Measurements from ENCODE around the gene HTT-AS.
"Not testable (repeated sequence)": the region's sequence is repeated elsewhere in the genome, so short reads cannot be mapped to it uniquely, and the experiment has no call there.

HTT-AS gene

DNA sequence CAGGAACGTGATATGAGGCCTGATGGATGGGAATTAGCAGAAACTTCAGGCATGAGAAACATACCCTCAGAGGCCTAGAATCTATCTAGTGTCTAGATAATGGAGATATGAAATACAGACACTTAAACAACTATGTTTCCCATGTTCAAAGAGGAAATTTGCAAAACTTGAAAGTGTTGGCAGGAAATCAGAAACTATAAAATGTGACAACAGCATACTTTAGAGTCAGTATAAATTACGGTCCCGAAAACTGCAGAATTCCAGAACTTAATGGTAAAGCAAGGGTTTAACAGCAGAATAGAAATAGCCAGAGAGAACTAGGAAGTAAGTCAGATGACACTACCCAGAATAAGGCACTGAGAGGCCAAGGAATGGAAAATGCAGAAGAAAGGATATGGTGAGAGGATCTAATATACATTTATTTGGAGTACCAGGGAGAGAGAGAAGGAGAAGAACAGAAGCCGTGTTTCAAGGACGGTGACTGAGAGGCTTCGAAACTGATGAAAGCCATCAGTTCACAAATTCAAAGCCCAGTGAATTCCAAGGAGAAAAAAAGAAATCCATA is 7.4 kb downstream of the HTT-AS start:
- TF ChIP-seq, protein P1, sequence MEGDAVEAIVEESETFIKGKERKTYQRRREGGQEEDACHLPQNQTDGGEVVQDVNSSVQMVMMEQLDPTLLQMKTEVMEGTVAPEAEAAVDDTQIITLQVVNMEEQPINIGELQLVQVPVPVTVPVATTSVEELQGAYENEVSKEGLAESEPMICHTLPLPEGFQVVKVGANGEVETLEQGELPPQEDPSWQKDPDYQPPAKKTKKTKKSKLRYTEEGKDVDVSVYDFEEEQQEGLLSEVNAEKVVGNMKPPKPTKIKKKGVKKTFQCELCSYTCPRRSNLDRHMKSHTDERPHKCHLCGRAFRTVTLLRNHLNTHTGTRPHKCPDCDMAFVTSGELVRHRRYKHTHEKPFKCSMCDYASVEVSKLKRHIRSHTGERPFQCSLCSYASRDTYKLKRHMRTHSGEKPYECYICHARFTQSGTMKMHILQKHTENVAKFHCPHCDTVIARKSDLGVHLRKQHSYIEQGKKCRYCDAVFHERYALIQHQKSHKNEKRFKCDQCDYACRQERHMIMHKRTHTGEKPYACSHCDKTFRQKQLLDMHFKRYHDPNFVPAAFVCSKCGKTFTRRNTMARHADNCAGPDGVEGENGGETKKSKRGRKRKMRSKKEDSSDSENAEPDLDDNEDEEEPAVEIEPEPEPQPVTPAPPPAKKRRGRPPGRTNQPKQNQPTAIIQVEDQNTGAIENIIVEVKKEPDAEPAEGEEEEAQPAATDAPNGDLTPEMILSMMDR (IDR thresholded peaks at IDR 0.05; ENCODE audit: extremely low read depth, missing control alignments) = no peak
- no peak for DNase-seq (ENCODE audit: low spot score)

DNA sequence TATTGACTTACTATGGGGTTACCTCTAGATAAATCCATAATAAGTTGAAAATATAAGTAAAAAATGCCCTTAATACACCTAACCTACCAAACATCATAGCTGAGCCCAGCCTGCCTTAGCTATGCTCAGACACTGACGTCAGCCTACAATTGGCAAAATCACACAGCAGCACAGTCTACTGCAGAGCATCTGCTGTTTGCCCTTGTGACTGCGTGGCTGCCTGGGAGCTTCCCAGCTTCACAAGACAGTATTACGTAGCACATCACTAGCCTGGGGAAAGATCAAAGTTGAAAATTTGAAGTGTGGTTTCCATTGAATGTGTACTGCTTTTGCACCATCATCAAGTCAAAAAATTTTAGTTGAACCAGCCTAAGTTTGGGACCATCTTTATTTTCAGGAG is 8.8 kb downstream of the HTT-AS start:
- TF ChIP-seq, protein P1 (IDR thresholded peaks at IDR 0.05; ENCODE audit: extremely low read depth, missing control alignments) = no peak
- DNase-seq (ENCODE audit: low spot score) = no peak

DNA sequence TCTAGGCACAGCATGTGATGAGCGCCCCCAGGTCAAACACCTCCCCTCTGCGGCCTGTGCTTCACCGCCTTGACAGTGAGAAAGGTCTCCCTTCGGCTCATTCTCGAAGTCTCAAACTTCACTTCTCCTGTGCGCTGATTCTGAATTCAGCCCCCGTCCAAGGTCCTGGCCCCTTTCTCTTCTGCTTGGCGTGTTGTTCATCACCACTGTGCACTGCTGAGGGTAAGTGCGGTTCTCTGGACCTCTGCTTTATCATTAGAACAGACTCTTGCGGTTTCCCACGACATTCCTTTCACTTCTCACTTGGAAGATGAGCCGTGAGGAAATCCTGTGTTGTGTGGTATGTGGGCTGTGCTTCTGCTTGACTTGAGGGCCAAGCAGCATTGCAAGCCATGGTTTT is 11.9 kb downstream of the HTT-AS start:
- no peak for DNase-seq (ENCODE audit: low spot score)
- TF ChIP-seq, protein P1 (IDR thresholded peaks at IDR 0.05; ENCODE audit: extremely low read depth, missing control alignments) = no peak

DNA sequence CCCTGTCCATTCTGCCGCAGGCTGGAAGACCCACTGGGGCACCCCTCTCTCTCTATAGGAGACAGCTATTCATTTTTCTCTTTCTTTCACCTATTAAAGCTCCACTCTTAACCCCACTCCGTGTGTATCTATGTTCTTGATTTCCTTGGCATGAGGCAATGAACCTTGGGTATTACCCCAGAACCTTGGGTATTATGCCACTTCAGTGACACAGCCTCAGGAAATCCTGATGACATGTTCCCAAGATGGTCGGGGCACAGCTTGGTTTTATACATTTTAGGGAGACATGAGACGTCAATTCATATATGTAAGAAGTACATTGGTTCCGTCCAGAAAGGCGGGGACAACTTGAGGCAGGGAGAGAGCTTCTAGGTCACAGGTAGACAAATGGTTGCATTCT is 13.4 kb downstream of the HTT-AS start:
- no peak for DNase-seq (ENCODE audit: low spot score)
- TF ChIP-seq, protein P1 (IDR thresholded peaks at IDR 0.05; ENCODE audit: extremely low read depth, missing control alignments) = no peak

DNA sequence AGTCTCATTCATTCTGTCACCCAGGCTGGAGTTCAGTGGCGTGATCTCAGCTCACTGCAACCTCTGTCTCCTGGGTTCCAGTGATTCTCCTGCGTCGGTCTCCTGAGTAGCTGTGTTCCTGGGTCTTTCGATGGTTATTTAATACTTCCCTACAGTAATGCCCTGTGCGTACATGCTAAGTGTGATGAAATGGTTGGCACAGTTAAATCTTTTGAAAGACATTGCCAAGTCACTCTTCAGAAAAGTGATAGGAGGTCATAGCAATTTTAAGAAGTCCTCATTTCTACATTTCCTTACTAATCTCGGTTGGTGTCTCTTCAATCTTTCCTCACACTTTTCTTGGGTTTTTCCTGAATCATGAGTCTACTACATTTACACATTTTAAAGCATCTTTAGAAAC is 14.4 kb downstream of the HTT-AS start:
- DNase-seq (ENCODE audit: low spot score) = no peak
- TF ChIP-seq, protein P1 (IDR thresholded peaks at IDR 0.05; ENCODE audit: extremely low read depth, missing control alignments) = no peak

DNA sequence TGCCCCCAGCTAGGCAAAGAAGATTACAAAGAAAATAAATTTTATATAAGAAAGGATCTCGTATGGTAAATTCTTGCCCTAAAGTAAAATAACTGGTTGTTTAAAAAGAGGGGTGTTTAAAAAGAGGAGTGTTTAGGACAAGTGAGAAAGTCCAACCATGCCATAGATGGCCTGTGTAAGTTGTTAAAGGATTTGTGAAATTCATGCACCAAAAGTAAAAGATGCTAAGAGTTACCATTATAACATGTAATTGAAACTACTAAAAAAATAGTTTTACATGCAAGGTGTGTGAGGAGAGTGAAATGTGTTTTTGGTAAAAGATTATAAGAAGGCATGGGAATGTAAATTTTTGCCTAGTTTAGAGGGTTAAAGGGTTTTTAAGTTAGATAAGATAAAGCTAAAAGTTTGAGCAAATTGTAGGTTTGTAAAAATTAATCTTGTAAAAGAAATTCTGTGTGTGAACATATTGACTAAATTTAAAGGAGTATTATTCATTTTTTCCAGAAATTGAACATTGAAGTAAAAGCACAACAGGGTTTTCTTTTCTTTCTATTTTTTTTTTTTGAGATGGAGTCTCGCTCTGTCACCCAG is 20.1 kb downstream of the HTT-AS start:
- TF ChIP-seq, protein P1 (IDR thresholded peaks at IDR 0.05; ENCODE audit: extremely low read depth, missing control alignments) = no peak
- DNase-seq (ENCODE audit: low spot score) = no peak

DNA sequence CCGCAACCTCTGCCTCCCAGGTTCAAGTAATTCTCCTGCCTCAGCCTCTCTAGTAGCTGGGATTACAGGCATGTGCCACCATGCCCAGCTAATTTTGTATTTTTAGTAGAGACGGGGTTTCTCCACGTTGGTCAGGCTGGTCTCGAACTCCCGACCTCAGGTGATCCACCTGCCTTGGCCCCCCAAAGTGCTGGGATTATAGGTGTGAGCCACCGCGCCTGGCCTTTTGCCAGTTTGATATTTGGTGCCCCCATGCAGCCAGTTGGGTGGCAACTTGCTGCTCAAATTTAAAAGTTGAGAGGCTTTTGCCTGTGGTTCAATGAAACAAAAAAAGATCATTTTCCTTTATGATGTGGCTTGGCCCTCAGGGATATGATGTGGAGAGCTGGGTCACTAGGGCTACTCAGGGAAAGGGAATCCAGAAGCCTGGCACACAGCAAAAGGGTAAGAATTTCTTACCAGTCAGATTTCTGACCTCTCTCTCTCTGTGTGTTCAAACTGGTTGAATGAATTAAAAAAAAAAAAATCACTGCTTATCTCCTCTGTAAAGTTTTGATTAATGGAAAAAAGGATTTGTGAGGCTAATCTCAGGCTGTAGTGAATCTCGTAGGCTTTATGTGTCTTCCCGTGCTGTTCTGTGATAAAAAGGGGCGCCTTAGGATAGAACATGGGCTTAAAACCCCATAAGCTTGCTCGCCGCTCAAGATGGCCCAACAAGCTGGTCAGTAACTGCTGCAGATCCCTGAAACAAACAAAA is 23.0 kb downstream of the HTT-AS start:
- DNase-seq (ENCODE audit: low spot score) = not testable (repeated sequence)
